IMR-90 (cell line): ENCODE data around the gene UBL5. TPM values are rescaled to one million over a fixed set of nuclear protein-coding genes. Genes with fewer than 3 reads are reported as not detected.

Source experiments
- ATAC-seq: fragments of 200-7000 bp; cut with Tn5 transposase; 2 replicates; pipeline ENCODE4 v1.9.1; 2020; ENCODE audit warnings: low read depth, mild to moderate bottlenecking, moderate library complexity
- BruUV-seq: library from RNA; stranded (reverse); fragments of 400-500 nt; replicated peaks from 2 replicates; lab custom pipeline; 2021; lab: Mats Ljungman, UMichigan
- CTCF ChIA-PET: fragments of 300-600 bp; formaldehyde crosslinking; extraction: SDS; loops from one replicate; lab custom pipeline; 2021; ENCODE audit warnings: antibody characterized with exemption; lab: Yijun Ruan, JAX
- POLR2A ChIA-PET: fragments of 300-600 bp; sonication (Branson Sonifier 250); formaldehyde crosslinking; loops from one replicate; lab custom pipeline; 2022; ENCODE audit warnings: antibody characterized with exemption; ENCODE audit not compliant: unreplicated experiment; lab: Charles Lee
- DNase-seq: peaks from one replicate; pipeline ENCODE4 v3.0.0; 2013
- H2AFZ ChIP-seq: replicated peaks from 2 replicates; pipeline ENCODE3; 2013; ENCODE audit warnings: low read length, mild to moderate bottlenecking; ENCODE audit not compliant: poor library complexity
- H2AK5ac ChIP-seq: 2 replicates; pipeline ENCODE4 v1.6.1; 2013; ENCODE audit warnings: low read depth, low read length, inconsistent platforms
- H2AK9ac ChIP-seq: replicated peaks from 2 replicates; pipeline ENCODE3; 2013; ENCODE audit warnings: mild to moderate bottlenecking, low read depth, low read length, moderate library complexity; ENCODE audit not compliant: poor library complexity
- H2BK120ac ChIP-seq: 2 replicates; pipeline ENCODE4 v1.6.1; 2013; ENCODE audit warnings: low read depth, low read length, inconsistent platforms
- H2BK15ac ChIP-seq: 3 replicates; pipeline ENCODE4 v1.6.1; 2013; ENCODE audit warnings: low read depth, low read length, inconsistent platforms
- H2BK20ac ChIP-seq: 2 replicates; pipeline ENCODE4 v1.6.1; 2013; ENCODE audit warnings: low read depth, mild to moderate bottlenecking, inconsistent platforms, low read length, moderate library complexity
- H2BK5ac ChIP-seq: 2 replicates; pipeline ENCODE4 v1.6.1; 2013; ENCODE audit warnings: mild to moderate bottlenecking, low read depth, low read length, inconsistent platforms; ENCODE audit not compliant: poor library complexity, severe bottlenecking
- H3K14ac ChIP-seq: replicated peaks from 2 replicates; pipeline ENCODE4 v1.6.1; 2013; ENCODE audit warnings: low read depth, low read length, inconsistent platforms
- H3K18ac ChIP-seq: 2 replicates; pipeline ENCODE4 v1.6.1; 2013; ENCODE audit warnings: low read depth, low read length, control low read depth
- H3K23ac ChIP-seq: 2 replicates; pipeline ENCODE4 v1.6.1; 2013; ENCODE audit warnings: low read depth, low read length, inconsistent platforms
- H3K27ac ChIP-seq: 2 replicates; pipeline ENCODE4 v1.5.1; 2013; ENCODE audit warnings: mild to moderate bottlenecking, control low read depth, low read length; ENCODE audit not compliant: insufficient read depth
- H3K27me3 ChIP-seq: 2 replicates; pipeline ENCODE4 v1.6.1; 2013; ENCODE audit warnings: low read length; ENCODE audit not compliant: control insufficient read depth, insufficient read depth
- H3K36me3 ChIP-seq: 2 replicates; pipeline ENCODE4 v1.6.1; 2013; ENCODE audit warnings: low read length, mixed read lengths; ENCODE audit not compliant: control insufficient read depth, insufficient read depth
- H3K4ac ChIP-seq: 2 replicates; pipeline ENCODE4 v1.6.1; 2013; ENCODE audit warnings: low read depth, low read length, inconsistent platforms
- H3K4me1 ChIP-seq: 2 replicates; pipeline ENCODE4 v1.6.1; 2013; ENCODE audit warnings: low read length, mixed read lengths; ENCODE audit not compliant: control insufficient read depth, insufficient read depth
- H3K4me2 ChIP-seq: 2 replicates; pipeline ENCODE4 v1.6.1; 2013; ENCODE audit warnings: low read depth, mild to moderate bottlenecking, control low read depth, low read length, moderate library complexity
- H3K4me3 ChIP-seq: 2 replicates; pipeline ENCODE4 v1.5.1; 2013; ENCODE audit warnings: low read depth, mild to moderate bottlenecking, control low read depth, low read length, moderate library complexity; ENCODE audit not compliant: insufficient read depth
- H3K56ac ChIP-seq: 2 replicates; pipeline ENCODE4 v1.6.1; 2013; ENCODE audit warnings: low read length, inconsistent platforms; ENCODE audit not compliant: insufficient read depth; ENCODE audit errors: extremely low read depth
- H3K79me1 ChIP-seq, 2 experiments: 2 replicates each; pipeline ENCODE4 v1.6.1; 2013; ENCODE audit warnings: low read length in 2 of 2, inconsistent platforms in 1 of 2, low read depth in 1 of 2
- H3K9ac ChIP-seq: 2 replicates; pipeline ENCODE4 v1.6.1; 2013; ENCODE audit warnings: low read depth, low read length, control low read depth
- H3K9me1 ChIP-seq: 2 replicates; pipeline ENCODE4 v1.6.1; 2013; ENCODE audit warnings: low read length, inconsistent platforms; ENCODE audit not compliant: insufficient read depth
- H3K9me3 ChIP-seq: 2 replicates; pipeline ENCODE4 v1.6.1; 2013; ENCODE audit warnings: low read length; ENCODE audit not compliant: control insufficient read depth, insufficient read depth
- H4K20me1 ChIP-seq: 2 replicates; pipeline ENCODE4 v1.6.1; 2013; ENCODE audit warnings: low read length, inconsistent platforms; ENCODE audit not compliant: insufficient read depth
- H4K5ac ChIP-seq: 2 replicates; pipeline ENCODE4 v1.6.1; 2013; ENCODE audit warnings: mild to moderate bottlenecking, low read depth, low read length, control low read depth
- H4K8ac ChIP-seq, 2 experiments: 2 replicates each; pipeline ENCODE4 v1.6.1; 2013; ENCODE audit warnings: low read depth in 2 of 2, low read length in 2 of 2, control low read depth in 1 of 2, inconsistent platforms in 1 of 2
- H4K91ac ChIP-seq: 2 replicates; pipeline ENCODE4 v1.6.1; 2013; ENCODE audit warnings: low read depth, low read length, inconsistent platforms; ENCODE audit not compliant: insufficient read depth
- BHLHE40 ChIP-seq: fragments of 150-350 bp; IDR thresholded peaks from 2 replicates; pipeline ENCODE4 v1.6.1; 2016; ENCODE audit warnings: mild to moderate bottlenecking, low read depth, low read length
- CEBPB ChIP-seq: IDR thresholded peaks from 2 replicates; pipeline ENCODE4 v1.6.1; 2012; ENCODE audit warnings: low read depth, low read length, improper control_type of control experiment
- CHD1 ChIP-seq: IDR thresholded peaks from 2 replicates; pipeline ENCODE4 v1.6.1; 2012; ENCODE audit warnings: low read depth, low read length, improper control_type of control experiment
- FOS ChIP-seq: fragments of 150-350 bp; IDR thresholded peaks from 2 replicates; pipeline ENCODE4 v1.6.1; 2016; ENCODE audit warnings: low read depth, low read length
- MAFK ChIP-seq: IDR thresholded peaks from 2 replicates; pipeline ENCODE4 v1.6.1; 2012; ENCODE audit warnings: low read depth, low read length, improper control_type of control experiment
- MAZ ChIP-seq: IDR thresholded peaks from 2 replicates; pipeline ENCODE4 v1.6.1; 2012; ENCODE audit warnings: low read depth, mild to moderate bottlenecking, low read length, improper control_type of control experiment, moderate library complexity, borderline replicate concordance
- MXI1 ChIP-seq: IDR thresholded peaks from 2 replicates; pipeline ENCODE4 v1.6.1; 2012; ENCODE audit warnings: low read depth, mild to moderate bottlenecking, low read length, moderate library complexity, borderline replicate concordance
- NFE2L2 ChIP-seq: fragments of 150-350 bp; IDR thresholded peaks from 2 replicates; pipeline ENCODE4 v1.6.1; 2016; ENCODE audit warnings: low read depth, mild to moderate bottlenecking, low read length
- POLR2A ChIP-seq: IDR thresholded peaks from 2 replicates; pipeline ENCODE4 v1.6.1; 2012; ENCODE audit warnings: mild to moderate bottlenecking, low read depth, low read length
- RAD21 ChIP-seq: IDR thresholded peaks from 2 replicates; pipeline ENCODE4 v1.6.1; 2012; ENCODE audit warnings: low read length, improper control_type of control experiment
- RCOR1 ChIP-seq: IDR thresholded peaks from 2 replicates; pipeline ENCODE4 v1.6.1; 2012; ENCODE audit warnings: mild to moderate bottlenecking, low read length, improper control_type of control experiment; ENCODE audit not compliant: insufficient replicate concordance
- RFX5 ChIP-seq: IDR thresholded peaks from 2 replicates; pipeline ENCODE4 v1.8.0; 2012; ENCODE audit warnings: low read depth, mild to moderate bottlenecking, low read length, moderate library complexity
- SMC3 ChIP-seq: fragments of 150-350 bp; IDR thresholded peaks from 2 replicates; pipeline ENCODE4 v1.6.1; 2016; ENCODE audit warnings: low read depth, mild to moderate bottlenecking, antibody characterized with exemption, low read length, moderate library complexity
- WGBS, 2 experiments: methylation state at CpG; one replicate each; pipeline versions ENCODE4 v1.1.5 to v1.1.7; 2013; ENCODE audit warnings: missing lambda C conversion rate in 2 of 2; ENCODE audit not compliant: insufficient read length in 1 of 2; ENCODE audit errors: extremely low coverage in 2 of 2; 5-methylcytosine and 5-hydroxymethylcytosine counted together
- dilution Hi-C: fragments of 300-500 bp; cut with HindIII; formaldehyde crosslinking; loops from one replicate; pipeline ENCODE4 v1.14.3; 2018; ENCODE audit warnings: low sequenced_read_pairs; ENCODE audit not compliant: unreplicated experiment
- in situ Hi-C: fragments of 300-500 bp; cut with MboI; formaldehyde crosslinking; loops from 3 replicates; pipeline ENCODE4 v1.14.3; 2019; ENCODE audit warnings: low sequenced_read_pairs, inconsistent platforms, mixed read lengths
- intact Hi-C: fragments of 100-400 bp; cut with micrococcal nuclease; formaldehyde crosslinking; loops from 2 replicates; pipeline ENCODE4 v1.10.0; 2022
- polyA plus RNA-seq, 3 experiments: library from polyadenylated mRNA; depleted of rRNA; stranded (reverse); fragments of >200 nt; gene quantifications; 2 replicates each; pipeline ENCODE4 v1.2.3, GENCODE V29; 2012; ENCODE audit warnings: low replicate concordance in 1 of 3
- total RNA-seq: library from RNA; depleted of rRNA; stranded (reverse); fragments of >200 nt; gene quantifications from 2 replicates; pipeline ENCODE4 v1.2.3, GENCODE V29; 2012
- TF ChIP-seq, protein P1 (sequence below): fragments of 150-350 bp; IDR thresholded peaks from 2 replicates; pipeline ENCODE4 v1.6.1; 2017; ENCODE audit warnings: mild to moderate bottlenecking, antibody characterized with exemption, low read length, low read depth
- TF ChIP-seq, protein P2 (sequence below): fragments of 150-350 bp; IDR thresholded peaks from 2 replicates; pipeline ENCODE4 v1.6.1; 2016; ENCODE audit warnings: low read depth, mild to moderate bottlenecking, low read length, moderate library complexity, borderline replicate concordance
- TF ChIP-seq, protein P3 (sequence below): conservative IDR thresholded peaks from 2 replicates; pipeline ENCODE4 v1.5.1; 2012; ENCODE audit warnings: mild to moderate bottlenecking, low read depth, low read length, improper control_type of control experiment

The UBL5 gene
- total and polyA plus RNA-seq, 2 of the 4 experiments (the other 2 are of a cell fraction): 434 to 1,091 TPM

DNA sequence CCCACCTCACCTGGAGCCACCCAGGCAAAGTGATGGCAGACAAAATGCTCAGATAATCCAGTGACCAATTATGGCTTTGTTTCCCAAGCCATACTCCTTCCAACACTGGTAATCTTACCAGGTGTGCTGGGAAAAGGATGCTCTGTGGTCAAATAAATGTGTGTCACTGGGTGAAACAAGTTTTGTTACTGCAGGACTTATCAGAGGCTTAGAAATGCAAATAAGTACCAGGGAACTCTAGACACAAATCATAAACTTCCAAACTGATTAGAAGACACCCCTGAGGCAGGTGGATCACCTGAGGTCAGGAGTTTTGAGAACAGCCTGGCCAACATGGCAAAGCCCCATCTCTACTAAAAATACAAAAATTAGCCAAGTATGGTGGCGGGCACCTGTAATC, 33.8 kb downstream of the UBL5 start:
- in situ Hi-C loops (no loop called here), dilution Hi-C loops (no loop called here), intact Hi-C loops (no loop called here)
- no peak overlapping the region for H2BK120ac ChIP-seq
- no peak overlapping the region for H3K27ac ChIP-seq
- H2BK15ac ChIP-seq: no peak overlapping the region
- H4K20me1 ChIP-seq: no peaks in the 10 kb centered on the region
- H4K91ac ChIP-seq: no peak overlapping the region
- DNase-seq: no peak
- H3K9ac ChIP-seq: no peak overlapping the region
- no peak overlapping the region for H2BK20ac ChIP-seq
- H3K4me2 ChIP-seq: no peak overlapping the region
- TF ChIP-seq FOS (no peak), RFX5 (no peak), CHD1 (no peak), MXI1 (no peak), BHLHE40 (no peak), RCOR1 (no peak), NFE2L2 (no peak), MAFK (no peak), RAD21 (no peak), CEBPB (no peak), POLR2A (no peak), SMC3 (no peak), MAZ (no peak)
- TF ChIP-seq, protein P1, sequence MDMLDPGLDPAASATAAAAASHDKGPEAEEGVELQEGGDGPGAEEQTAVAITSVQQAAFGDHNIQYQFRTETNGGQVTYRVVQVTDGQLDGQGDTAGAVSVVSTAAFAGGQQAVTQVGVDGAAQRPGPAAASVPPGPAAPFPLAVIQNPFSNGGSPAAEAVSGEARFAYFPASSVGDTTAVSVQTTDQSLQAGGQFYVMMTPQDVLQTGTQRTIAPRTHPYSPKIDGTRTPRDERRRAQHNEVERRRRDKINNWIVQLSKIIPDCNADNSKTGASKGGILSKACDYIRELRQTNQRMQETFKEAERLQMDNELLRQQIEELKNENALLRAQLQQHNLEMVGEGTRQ: no peak
- TF ChIP-seq, protein P2, sequence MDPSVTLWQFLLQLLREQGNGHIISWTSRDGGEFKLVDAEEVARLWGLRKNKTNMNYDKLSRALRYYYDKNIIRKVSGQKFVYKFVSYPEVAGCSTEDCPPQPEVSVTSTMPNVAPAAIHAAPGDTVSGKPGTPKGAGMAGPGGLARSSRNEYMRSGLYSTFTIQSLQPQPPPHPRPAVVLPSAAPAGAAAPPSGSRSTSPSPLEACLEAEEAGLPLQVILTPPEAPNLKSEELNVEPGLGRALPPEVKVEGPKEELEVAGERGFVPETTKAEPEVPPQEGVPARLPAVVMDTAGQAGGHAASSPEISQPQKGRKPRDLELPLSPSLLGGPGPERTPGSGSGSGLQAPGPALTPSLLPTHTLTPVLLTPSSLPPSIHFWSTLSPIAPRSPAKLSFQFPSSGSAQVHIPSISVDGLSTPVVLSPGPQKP: no peak
- TF ChIP-seq, protein P3, sequence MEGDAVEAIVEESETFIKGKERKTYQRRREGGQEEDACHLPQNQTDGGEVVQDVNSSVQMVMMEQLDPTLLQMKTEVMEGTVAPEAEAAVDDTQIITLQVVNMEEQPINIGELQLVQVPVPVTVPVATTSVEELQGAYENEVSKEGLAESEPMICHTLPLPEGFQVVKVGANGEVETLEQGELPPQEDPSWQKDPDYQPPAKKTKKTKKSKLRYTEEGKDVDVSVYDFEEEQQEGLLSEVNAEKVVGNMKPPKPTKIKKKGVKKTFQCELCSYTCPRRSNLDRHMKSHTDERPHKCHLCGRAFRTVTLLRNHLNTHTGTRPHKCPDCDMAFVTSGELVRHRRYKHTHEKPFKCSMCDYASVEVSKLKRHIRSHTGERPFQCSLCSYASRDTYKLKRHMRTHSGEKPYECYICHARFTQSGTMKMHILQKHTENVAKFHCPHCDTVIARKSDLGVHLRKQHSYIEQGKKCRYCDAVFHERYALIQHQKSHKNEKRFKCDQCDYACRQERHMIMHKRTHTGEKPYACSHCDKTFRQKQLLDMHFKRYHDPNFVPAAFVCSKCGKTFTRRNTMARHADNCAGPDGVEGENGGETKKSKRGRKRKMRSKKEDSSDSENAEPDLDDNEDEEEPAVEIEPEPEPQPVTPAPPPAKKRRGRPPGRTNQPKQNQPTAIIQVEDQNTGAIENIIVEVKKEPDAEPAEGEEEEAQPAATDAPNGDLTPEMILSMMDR: no peak
- H3K79me1 ChIP-seq: no peaks in the 10 kb centered on the region
- H2BK5ac ChIP-seq: no peak overlapping the region
- WGBS, 2 experiments: no CpG with 5 or more reads among the region's 1 CpG
- no peak for ATAC-seq
- no peak overlapping the region for H3K14ac ChIP-seq
- no peaks in the 10 kb centered on the region for H3K27me3 ChIP-seq
- H4K5ac ChIP-seq: no peak overlapping the region
- H2AK5ac ChIP-seq: no peak overlapping the region
- no peak overlapping the region for H3K23ac ChIP-seq
- POLR2A ChIA-PET: no interaction called here
- no TSS peak for BruUV-seq
- no peaks in the 10 kb centered on the region for H3K9me3 ChIP-seq
- no peak overlapping the region for H4K8ac ChIP-seq
- H3K4ac ChIP-seq: no peak overlapping the region
- no peak overlapping the region for H3K56ac ChIP-seq
- H2AFZ ChIP-seq: no peak overlapping the region
- peaks cover 5% of the 10 kb centered on the region; the same call in 1 of the 2 replicates for H3K36me3 ChIP-seq
- CTCF ChIA-PET: no interaction called here
- no peaks in the 10 kb centered on the region for H3K4me1 ChIP-seq
- H3K18ac ChIP-seq: no peak overlapping the region
- 0 out of 2 replicates have a peak, but pooled peaks cover 3% of the 10 kb centered on the region for H3K9me1 ChIP-seq
- no peak overlapping the region for H2AK9ac ChIP-seq
- no peak overlapping the region for H3K4me3 ChIP-seq
